Peyer's patch (tissue), 4 donors: ENCODE measurements around the gene FTO.

Experiments used
- POLR2A ChIP-seq, 2 donors: fragments of 450-650 bp; IDR thresholded peaks; one replicate each; pipeline ENCODE4 v1.5.1; 2017; ENCODE audit warnings: antibody characterized with exemption in 2 of 2, mild to moderate bottlenecking in 2 of 2, moderate library complexity in 2 of 2
- TF ChIP-seq, protein P1 (sequence below), 6 experiments: fragments of 450-650 bp in 4 of 6; fragments of 200-600 bp in 2 of 6; sonication (generic) in 1 of 6; IDR thresholded peaks; one replicate each; pipeline ENCODE4 v1.5.1; 2017 to 2019; ENCODE audit warnings: antibody characterized with exemption in 6 of 6, mild to moderate bottlenecking in 3 of 6, moderate library complexity in 1 of 6

DNA sequence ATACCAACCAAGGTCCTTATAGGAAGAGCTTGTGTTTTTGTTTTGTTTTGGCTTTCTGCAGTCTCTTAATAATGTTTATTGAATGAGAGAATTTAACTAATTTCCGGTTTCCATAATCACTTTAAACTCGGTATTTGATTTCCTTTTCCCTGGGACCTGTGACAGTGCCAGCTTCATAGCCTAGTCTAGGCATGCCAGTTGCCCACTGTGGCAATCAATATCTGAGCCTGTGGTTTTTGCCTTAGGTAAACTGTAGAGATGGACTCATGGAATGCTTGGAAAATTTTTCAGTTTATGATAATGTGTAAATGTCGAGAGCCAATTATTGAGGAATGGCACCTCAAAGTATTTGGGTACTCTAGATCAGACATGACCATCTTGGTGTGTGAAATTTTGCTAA, 78.2 kb downstream of the FTO start:
- TF ChIP-seq, protein P1, sequence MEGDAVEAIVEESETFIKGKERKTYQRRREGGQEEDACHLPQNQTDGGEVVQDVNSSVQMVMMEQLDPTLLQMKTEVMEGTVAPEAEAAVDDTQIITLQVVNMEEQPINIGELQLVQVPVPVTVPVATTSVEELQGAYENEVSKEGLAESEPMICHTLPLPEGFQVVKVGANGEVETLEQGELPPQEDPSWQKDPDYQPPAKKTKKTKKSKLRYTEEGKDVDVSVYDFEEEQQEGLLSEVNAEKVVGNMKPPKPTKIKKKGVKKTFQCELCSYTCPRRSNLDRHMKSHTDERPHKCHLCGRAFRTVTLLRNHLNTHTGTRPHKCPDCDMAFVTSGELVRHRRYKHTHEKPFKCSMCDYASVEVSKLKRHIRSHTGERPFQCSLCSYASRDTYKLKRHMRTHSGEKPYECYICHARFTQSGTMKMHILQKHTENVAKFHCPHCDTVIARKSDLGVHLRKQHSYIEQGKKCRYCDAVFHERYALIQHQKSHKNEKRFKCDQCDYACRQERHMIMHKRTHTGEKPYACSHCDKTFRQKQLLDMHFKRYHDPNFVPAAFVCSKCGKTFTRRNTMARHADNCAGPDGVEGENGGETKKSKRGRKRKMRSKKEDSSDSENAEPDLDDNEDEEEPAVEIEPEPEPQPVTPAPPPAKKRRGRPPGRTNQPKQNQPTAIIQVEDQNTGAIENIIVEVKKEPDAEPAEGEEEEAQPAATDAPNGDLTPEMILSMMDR (IDR thresholded peaks at IDR 0.05): no peak
- no peak for TF ChIP-seq POLR2A (IDR thresholded peaks at IDR 0.05)
